SK-N-MC (cell line): ENCODE measurements around the gene CPOX.

ENCODE experiments used
- EZH2 ChIP-seq: fragments of 200-600 bp; sonication (generic); IDR thresholded peaks from one replicate; pipeline ENCODE4 v1.6.1; 2017; ENCODE audit warnings: antibody characterized with exemption
- FOXP2 ChIP-seq: optimal IDR thresholded peaks from 2 replicates; pipeline ENCODE3; 2011; ENCODE audit warnings: mild to moderate bottlenecking, moderate library complexity; ENCODE audit not compliant: insufficient read depth; ENCODE audit errors: extremely low read length, control extremely low read depth
- POLR2AphosphoS5 ChIP-seq: IDR thresholded peaks from 2 replicates; pipeline ENCODE4 v1.6.1; 2012; ENCODE audit warnings: mild to moderate bottlenecking, low read depth, low read length, borderline replicate concordance

DNA sequence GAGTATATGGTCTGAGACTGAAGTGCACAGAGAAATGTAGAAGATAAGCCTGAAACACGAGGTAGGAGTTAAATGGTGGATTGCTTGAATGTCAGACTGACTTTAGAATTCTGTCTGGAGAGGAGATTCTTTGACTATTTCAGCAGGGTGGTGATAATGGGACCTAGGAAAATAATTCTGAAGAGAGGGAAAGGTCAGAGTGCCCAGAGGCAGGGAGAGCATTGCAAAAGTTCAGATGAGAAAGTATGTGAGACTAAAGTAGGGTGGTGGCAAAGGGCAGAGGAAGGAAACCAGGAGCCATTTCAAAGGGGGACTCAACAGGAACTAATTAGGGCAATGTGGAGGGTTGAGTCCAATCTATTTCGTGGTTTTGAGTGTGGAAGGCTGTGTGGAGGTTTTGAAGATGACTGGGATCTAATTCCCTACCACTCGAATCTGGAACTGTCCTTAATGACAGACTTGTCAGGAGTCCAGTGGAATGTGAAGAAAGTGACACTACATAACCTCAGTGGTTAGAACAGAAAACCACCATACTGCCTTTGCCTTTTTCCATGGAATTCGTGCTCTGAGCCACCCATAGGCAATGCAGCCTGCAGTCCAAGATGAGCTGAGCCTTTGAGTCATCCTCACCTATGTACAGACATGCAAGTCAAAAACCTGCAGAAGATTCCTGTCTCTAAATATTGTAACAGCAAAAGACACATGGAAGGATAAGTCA lies 16.1 kb downstream of the CPOX start:
- TF ChIP-seq EZH2 (no peak), POLR2AphosphoS5 (no peak), FOXP2 (no peak)
